ENCODE data around the gene KLHDC10. TPM values are rescaled to one million over a fixed set of nuclear protein-coding genes. Genes with fewer than 3 reads are reported as not detected.

The KLHDC10 gene
- total RNA-seq, 4 donors from 2014 or later: 16.5 to 25.0 (median 20.1) TPM

DNA sequence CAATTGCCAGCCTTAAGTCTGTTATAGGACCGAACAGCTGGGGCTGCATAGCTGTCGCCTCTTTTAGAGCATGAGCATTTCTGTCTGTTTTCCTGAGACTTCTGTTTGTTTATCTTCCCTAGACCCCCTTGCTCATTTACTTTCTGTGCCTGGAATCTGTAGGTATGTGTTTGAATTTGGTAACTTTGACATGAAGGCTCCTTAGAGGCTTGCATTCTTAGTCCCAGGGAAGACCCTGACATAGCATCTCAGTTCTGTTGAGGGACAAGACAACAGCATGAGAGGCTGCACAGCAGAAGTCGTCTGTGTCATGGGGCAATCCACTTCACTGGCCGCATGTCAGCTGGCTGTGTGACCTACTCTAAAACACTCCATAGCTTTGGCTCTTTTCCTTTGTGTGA is 58.7 kb downstream of the KLHDC10 start:
- TF ChIP-seq, protein P1, sequence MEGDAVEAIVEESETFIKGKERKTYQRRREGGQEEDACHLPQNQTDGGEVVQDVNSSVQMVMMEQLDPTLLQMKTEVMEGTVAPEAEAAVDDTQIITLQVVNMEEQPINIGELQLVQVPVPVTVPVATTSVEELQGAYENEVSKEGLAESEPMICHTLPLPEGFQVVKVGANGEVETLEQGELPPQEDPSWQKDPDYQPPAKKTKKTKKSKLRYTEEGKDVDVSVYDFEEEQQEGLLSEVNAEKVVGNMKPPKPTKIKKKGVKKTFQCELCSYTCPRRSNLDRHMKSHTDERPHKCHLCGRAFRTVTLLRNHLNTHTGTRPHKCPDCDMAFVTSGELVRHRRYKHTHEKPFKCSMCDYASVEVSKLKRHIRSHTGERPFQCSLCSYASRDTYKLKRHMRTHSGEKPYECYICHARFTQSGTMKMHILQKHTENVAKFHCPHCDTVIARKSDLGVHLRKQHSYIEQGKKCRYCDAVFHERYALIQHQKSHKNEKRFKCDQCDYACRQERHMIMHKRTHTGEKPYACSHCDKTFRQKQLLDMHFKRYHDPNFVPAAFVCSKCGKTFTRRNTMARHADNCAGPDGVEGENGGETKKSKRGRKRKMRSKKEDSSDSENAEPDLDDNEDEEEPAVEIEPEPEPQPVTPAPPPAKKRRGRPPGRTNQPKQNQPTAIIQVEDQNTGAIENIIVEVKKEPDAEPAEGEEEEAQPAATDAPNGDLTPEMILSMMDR (IDR thresholded peaks at IDR 0.05): no peak
- TF ChIP-seq POLR2A (IDR thresholded peaks at IDR 0.05): no peak
- H3K4me3 ChIP-seq: no peak overlapping the region
- no peaks in the 10 kb centered on the region for H3K9me3 ChIP-seq
- H3K4me1 ChIP-seq: peaks cover 0 to 7% (median 0%) of the 10 kb centered on the region in 4 donors
- DNase-seq: no peak
- H3K27me3 ChIP-seq: no peaks in the 10 kb centered on the region
- H3K27ac ChIP-seq: no peak overlapping the region
- peaks cover 0 to 61% (median 0%) of the 10 kb centered on the region in 3 donors for H3K36me3 ChIP-seq

DNA sequence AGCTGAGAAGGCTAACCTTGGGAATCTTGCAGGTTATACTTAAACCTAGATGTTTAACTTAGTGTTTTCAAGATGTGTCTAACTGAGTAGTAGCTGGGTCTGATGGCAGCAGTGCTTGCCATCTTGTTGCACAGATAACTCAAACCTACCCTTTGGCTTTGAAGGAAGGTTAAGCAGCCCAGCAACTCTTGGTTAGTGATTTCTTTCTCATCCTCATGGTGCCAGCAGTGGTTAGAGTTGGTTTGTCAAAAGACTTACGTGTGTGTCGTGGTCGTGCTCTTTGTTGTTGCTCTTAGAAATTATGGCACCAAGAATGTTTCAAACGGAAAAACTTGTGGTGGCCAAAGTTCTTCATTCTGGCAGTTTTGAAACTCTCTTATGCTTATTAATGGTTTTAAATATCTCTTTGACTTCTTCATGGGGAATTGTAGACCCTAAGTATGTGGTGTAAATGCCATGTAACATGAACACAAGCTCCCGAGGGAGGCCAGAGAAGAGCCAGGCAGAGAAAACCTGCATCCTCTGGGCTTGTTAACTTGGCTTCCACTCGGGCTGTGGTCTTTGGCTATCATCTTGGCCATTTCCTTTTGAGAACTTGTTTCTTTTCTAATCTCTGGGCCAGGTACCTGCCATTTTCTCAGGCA is 61.0 kb downstream of the KLHDC10 start:
- Histone ChIP-seq H3K4me1 (peaks cover 0 to 7% (median 0%) of the 10 kb centered on the region in 4 donors), H3K9me3 (no peaks in the 10 kb centered on the region), H3K27ac (no peak overlapping the region), H3K4me3 (no peak overlapping the region), H3K27me3 (no peaks in the 10 kb centered on the region), H3K36me3 (peaks cover 0 to 43% (median 0%) of the 10 kb centered on the region in 3 donors)
- no peak for DNase-seq
- TF ChIP-seq, protein P1 (IDR thresholded peaks at IDR 0.05): no peak
- TF ChIP-seq POLR2A (IDR thresholded peaks at IDR 0.05): no peak

DNA sequence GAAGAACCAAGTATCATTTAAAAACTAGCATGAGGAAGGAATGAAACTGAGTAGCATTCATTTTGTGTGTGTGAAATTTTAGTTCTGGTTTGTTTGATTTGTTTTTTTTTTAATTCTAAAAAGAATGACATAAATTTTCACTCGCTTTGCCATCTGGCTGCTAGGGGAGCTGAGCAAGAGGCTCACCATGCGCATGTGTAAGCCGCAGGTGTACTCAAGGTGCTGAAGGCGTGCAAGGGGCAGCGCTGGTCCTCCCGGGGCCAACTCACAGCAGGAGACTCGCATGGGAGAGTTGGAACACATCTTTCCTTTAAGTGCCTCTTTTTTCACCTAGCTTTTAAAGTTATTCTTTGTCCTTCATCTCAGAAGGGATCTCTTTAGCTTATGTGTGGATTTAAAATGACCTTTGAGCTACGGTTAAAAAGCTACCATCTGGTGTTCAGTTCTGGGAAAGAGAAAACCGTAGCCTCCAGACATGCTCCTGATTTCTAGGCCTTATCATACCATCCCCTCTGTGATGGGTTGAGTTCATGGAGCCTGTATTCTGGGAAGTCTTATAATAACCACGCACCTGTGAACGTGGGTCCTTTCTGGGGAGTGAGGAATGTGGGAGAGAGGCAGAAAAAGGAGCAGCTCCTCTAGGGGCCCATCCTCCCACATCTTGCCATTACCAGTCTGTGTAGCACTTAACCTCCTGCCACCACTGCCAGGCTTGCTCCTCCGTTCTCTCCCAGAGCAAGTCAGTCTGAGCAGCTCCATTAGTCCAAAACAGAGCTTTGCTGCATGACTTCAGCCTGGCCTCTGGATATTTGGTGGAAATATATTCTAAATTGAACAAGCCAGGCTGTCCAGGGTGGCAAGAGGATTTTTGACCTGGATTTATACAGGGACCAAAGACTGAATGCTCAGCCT is 61.9 kb downstream of the KLHDC10 start:
- TF ChIP-seq POLR2A (IDR thresholded peaks at IDR 0.05): no peak
- TF ChIP-seq, protein P1 (IDR thresholded peaks at IDR 0.05): no peak
- DNase-seq: no peak
- Histone ChIP-seq H3K4me1 (peaks cover 0 to 2% (median 0%) of the 10 kb centered on the region in 4 donors), H3K36me3 (peaks cover 0 to 38% (median 0%) of the 10 kb centered on the region in 3 donors), H3K27ac (no peak overlapping the region), H3K9me3 (no peaks in the 10 kb centered on the region), H3K27me3 (no peaks in the 10 kb centered on the region), H3K4me3 (no peak overlapping the region)

DNA sequence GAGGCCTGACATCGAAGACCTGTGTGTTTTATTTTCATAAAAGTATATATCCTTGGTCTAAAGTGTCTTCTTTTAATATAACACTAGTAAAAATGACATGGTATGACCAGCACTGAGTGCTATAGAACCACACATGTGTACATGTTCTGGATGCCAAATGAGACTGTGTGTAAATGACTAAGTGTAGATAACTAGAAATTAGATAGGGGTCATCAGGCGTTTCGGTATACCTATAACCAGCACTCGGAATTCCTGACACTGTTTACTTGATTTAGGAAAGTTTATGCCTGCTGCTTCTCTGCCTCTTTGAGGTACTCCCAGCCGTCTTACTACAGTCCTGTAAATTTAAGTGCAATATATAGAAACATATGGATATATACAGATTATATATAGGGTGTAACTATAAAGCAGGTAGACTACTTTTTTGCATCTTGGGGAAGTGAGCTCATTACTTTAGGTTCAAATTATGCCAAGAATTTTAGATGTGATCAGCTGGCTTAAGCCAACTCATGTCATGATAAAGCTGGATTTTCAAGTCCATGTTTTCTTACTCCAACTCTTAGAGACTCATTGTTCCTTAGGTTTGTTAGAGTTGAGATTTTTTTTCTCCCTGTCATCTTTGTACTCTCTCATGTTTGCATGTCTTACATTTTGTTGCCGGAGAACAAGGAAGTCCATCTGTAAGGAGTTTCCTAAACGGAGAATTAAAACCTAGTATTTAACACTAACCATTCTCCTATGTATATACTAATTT is 62.9 kb downstream of the KLHDC10 start:
- Histone ChIP-seq H3K9me3 (no peaks in the 10 kb centered on the region), H3K27me3 (no peaks in the 10 kb centered on the region), H3K27ac (no peak overlapping the region), H3K4me1 (no peaks in the 10 kb centered on the region), H3K36me3 (peaks cover 0 to 46% (median 0%) of the 10 kb centered on the region in 3 donors), H3K4me3 (no peak overlapping the region)
- no peak for DNase-seq
- TF ChIP-seq POLR2A (IDR thresholded peaks at IDR 0.05): no peak
- TF ChIP-seq, protein P1 (IDR thresholded peaks at IDR 0.05): no peak

DNA sequence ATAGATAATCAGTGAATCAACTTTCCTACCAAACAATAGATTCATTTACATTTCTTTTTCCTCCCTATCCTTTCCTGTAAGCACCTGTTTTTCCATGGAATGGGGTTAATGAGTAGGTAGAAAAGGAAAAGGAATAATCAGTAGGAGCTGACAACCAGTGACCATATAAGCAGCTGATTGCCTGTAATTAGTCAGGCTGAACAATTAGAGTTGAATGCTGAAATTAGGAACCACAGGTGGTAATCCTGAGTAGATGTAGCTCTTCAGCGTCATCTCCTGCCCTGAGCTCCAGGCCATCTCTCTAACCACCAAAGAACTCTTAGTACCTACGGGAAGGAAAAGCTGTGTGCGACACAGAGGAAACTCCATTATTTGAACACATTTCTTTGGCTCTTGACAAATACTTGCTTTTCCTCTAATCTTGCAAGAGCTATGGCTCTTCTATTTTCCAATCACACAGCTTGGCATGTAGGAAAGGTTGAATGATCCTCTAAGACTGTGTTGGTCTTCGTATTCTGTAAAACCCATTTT is 63.8 kb downstream of the KLHDC10 start:
- Histone ChIP-seq H3K27ac (no peak overlapping the region), H3K9me3 (no peaks in the 10 kb centered on the region), H3K4me1 (no peaks in the 10 kb centered on the region), H3K36me3 (peaks cover 0 to 42% (median 0%) of the 10 kb centered on the region in 3 donors), H3K4me3 (no peak overlapping the region), H3K27me3 (no peaks in the 10 kb centered on the region)
- no peak for DNase-seq
- no peak for TF ChIP-seq POLR2A (IDR thresholded peaks at IDR 0.05)
- TF ChIP-seq, protein P1 (IDR thresholded peaks at IDR 0.05): no peak
